AG09319 (cell line): ENCODE data around the gene DLG1.
"Not testable (repeated sequence)": the region's sequence is repeated elsewhere in the genome, so short reads cannot be mapped to it uniquely, and the experiment has no call there.

Source experiments
- DNase-seq: peaks from one replicate; pipeline ENCODE4 v3.0.0-alpha.2; 2010; ENCODE audit warnings: low read depth; ENCODE audit errors: extremely low read depth
- TF ChIP-seq, protein P1 (sequence below): IDR thresholded peaks from 2 replicates; pipeline ENCODE4 v1.5.1; 2011; ENCODE audit warnings: low read depth, mild to moderate bottlenecking, inconsistent platforms, low read length, moderate library complexity

The DLG1 gene

DNA sequence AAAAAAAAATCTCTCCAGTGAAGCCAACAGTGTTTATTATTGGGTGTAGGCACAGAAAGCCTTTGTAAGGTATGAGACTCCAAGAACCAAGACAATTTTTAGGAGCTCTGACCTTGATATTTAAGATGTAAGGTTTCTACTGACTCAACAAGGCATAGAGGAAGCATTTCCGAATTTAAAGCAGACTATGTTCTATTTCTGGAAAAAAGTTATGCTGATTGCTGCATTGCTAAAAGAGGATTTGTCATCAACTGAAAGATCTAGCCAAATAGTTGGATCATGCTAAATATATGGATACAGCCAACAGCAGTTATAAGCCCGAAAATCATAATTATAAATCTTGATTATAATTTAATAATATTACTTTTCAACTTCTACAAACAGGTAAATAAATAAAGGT is 215.5 kb downstream of the DLG1 start:
- DNase-seq, result no peak
- TF ChIP-seq, protein P1, sequence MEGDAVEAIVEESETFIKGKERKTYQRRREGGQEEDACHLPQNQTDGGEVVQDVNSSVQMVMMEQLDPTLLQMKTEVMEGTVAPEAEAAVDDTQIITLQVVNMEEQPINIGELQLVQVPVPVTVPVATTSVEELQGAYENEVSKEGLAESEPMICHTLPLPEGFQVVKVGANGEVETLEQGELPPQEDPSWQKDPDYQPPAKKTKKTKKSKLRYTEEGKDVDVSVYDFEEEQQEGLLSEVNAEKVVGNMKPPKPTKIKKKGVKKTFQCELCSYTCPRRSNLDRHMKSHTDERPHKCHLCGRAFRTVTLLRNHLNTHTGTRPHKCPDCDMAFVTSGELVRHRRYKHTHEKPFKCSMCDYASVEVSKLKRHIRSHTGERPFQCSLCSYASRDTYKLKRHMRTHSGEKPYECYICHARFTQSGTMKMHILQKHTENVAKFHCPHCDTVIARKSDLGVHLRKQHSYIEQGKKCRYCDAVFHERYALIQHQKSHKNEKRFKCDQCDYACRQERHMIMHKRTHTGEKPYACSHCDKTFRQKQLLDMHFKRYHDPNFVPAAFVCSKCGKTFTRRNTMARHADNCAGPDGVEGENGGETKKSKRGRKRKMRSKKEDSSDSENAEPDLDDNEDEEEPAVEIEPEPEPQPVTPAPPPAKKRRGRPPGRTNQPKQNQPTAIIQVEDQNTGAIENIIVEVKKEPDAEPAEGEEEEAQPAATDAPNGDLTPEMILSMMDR, result no peak

DNA sequence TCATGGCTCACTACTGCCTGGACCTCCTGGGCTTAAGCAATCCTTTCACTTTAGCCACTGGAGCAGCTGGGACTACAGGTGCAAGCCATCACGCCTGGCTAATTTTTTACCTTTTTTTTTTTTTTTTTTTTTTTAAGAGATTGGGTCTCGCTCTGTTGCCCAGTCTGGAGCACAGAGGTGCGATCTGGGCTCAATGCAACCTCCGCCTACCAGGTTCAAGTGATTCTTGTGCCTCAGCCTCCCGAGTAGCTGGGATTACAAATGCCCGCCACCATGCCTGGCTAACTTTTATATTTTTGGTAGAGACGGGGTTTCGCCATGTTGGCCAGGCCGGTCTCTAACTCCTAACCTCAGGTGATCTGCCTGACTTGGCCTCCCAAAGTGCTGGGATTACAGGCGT is 218.1 kb downstream of the DLG1 start:
- no peak for DNase-seq
- TF ChIP-seq, protein P1, result no peak

- TF ChIP-seq, protein P1, result no peak
- DNase-seq, result no peak
These were observed 222.0 kb downstream of the DLG1 start for GRCh38 chr3:197076415-197076814.

- no peak for DNase-seq
- TF ChIP-seq, protein P1, result no peak
These were observed 230.3 kb downstream of the DLG1 start for GRCh38 chr3:197068077-197068476.

GRCh38 chr3:197064771-197065170 is 233.6 kb downstream of the DLG1 start:
- TF ChIP-seq, protein P1, result no peak
- DNase-seq, result no peak

DNA sequence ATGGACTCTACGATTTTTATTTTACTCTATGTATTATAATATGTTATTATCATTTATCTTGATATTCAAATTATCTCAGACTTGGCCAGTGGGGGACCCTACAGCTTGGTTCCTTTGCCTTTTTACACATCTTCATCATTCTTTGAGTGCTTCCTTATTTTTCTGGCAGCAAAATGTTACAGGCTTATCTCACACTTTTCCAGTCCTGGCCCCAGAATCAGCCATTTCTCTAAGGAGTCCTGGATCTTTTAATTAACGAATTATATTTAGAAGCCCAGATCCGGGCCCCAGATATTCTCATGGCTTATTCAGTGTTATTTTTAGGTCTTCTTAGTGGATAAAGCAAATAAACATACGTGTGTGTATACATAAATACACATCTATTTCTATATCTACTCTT is 236.0 kb downstream of the DLG1 start:
- no peak for DNase-seq
- TF ChIP-seq, protein P1, result no peak

DNA sequence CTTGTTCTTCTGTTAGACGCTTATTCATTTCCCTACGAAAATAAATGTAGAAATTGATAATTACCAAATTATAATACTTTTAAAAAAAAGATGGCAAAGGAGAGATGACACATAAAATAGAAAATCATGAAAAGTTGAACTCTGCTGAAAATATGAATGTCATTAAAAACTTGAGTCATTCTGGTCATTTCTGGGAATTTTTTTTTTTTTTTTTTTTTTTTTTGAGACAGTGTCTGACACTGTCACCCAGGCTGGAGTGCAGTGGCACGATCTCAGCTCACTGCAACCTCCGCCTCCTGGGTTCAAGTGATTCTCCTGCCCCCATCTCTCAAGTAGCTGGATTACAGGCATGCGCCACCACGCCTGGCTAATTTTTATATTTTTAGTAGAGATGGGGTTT is 246.8 kb downstream of the DLG1 start:
- not testable (repeated sequence) for DNase-seq

DNA sequence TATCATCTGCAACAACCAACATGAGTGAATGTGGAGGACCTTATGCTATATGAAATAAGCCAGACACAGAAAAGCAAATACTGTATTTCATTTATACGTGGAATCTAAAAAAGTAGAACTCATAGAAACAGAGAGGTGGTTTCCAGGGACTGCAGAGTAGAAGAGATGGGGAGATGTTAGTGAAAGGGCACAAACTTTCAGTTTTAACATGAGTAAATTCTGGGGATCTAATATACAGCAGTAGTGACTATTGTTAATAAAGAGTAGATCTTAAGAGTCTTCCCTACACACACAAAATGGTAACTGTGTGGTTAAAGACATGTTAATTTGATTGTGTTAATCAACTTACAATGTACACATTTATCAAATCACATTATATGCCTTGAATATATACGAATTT is 247.9 kb downstream of the DLG1 start:
- TF ChIP-seq, protein P1, result no peak
- DNase-seq, result no peak
